NB4 (cell line): ENCODE results near the gene CAP2.

ENCODE experiments used
- MYC ChIP-seq: IDR thresholded peaks from 2 replicates; pipeline ENCODE4 v1.6.1; 2011; ENCODE audit warnings: low read depth, low read length
- POLR2A ChIP-seq: IDR thresholded peaks from 2 replicates; pipeline ENCODE4 v1.6.1; 2011; ENCODE audit warnings: mild to moderate bottlenecking; ENCODE audit not compliant: insufficient read length; ENCODE audit errors: extremely low read depth
- TF ChIP-seq, protein P1 (sequence below): IDR thresholded peaks from 2 replicates; pipeline ENCODE4 v1.6.1; 2011; ENCODE audit warnings: low read depth, low read length
- TF ChIP-seq, protein P2 (sequence below): IDR thresholded peaks from one replicate; pipeline ENCODE4 v1.5.1; 2012; ENCODE audit warnings: low read depth, low read length

DNA sequence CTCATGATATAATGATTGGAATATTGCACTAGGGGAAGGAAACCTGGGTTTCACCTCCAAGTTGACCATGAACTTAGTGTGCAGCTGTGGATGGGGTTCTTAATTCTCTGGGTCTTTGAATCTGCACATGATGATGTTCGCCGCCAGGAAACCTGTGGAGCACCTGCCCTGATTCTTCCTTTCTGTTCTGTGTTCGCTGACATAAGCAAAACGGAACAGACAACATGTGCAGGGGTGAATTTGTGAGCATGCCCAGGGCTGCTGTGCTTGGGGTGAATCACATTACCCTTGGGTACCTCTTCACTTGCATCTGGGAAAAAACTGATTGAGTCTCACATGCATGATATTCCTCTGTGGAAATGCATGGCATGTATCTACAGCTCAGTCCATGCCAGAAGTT lies 48.8 kb downstream of the CAP2 start:
- TF ChIP-seq, protein P1, sequence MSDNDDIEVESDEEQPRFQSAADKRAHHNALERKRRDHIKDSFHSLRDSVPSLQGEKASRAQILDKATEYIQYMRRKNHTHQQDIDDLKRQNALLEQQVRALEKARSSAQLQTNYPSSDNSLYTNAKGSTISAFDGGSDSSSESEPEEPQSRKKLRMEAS = no peak
- TF ChIP-seq, protein P2, sequence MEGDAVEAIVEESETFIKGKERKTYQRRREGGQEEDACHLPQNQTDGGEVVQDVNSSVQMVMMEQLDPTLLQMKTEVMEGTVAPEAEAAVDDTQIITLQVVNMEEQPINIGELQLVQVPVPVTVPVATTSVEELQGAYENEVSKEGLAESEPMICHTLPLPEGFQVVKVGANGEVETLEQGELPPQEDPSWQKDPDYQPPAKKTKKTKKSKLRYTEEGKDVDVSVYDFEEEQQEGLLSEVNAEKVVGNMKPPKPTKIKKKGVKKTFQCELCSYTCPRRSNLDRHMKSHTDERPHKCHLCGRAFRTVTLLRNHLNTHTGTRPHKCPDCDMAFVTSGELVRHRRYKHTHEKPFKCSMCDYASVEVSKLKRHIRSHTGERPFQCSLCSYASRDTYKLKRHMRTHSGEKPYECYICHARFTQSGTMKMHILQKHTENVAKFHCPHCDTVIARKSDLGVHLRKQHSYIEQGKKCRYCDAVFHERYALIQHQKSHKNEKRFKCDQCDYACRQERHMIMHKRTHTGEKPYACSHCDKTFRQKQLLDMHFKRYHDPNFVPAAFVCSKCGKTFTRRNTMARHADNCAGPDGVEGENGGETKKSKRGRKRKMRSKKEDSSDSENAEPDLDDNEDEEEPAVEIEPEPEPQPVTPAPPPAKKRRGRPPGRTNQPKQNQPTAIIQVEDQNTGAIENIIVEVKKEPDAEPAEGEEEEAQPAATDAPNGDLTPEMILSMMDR = no peak
- TF ChIP-seq POLR2A = no peak
- no peak for TF ChIP-seq MYC
